SIG-M5 treated with dmso at 0.1 percent for 504 hours (cell line): ENCODE results near the gene COMMD8.
A peak's percentile ranks its signal among the peaks of the same experiment; 100 is the strongest.
"Not testable (repeated sequence)": the region's sequence is repeated elsewhere in the genome, so short reads cannot be mapped to it uniquely, and the experiment has no call there.

Experiments
- DNase-seq: peaks from one replicate; lab custom pipeline; 2025; ENCODE audit not compliant: unreplicated experiment; lab: John Stamatoyannopoulos, UW

Gene COMMD8

DNA sequence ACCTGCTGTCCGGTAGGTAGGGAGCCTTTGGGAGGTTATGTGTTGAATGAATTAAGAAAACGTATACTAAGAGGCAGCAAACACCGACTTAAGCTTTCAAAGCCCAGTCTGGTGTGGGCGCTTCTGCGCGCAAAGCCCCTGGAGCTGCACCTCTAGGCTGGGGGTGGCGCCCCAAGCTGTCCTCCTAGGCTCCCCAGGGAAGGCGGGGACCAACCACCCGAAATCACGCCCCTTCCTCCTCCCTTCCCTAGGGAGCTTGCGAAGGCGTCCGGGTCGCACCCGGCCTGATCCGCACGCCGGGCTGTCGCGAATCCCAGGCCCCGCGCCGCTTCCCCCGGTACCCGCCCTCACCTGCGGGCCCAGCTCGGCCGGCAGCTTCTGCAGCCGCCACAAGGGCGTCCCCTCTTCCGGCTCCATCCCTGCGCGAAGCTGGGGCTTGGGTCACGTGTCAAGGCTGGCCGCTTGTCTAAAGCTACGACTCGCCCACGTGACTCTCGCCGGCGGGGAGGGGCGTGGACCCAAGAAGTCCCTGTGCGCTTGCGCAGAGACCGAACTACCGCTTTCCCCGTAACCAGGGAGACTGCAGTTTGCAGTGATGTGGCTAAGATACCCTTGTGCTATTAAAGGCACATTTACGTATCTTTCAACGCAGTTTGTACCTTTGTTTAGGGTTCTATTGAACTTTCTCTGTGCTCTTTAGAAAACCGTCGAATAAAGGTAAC lies at the start of gene COMMD8:
Gene COMMD8, minus strand, starts transcription at position 468 of the 722 bp plus-strand sequence. Its CDS starts 51 bp downstream, at position 417.
- peak; percentile 92 for DNase-seq

- DNase-seq, result peak; percentile 41
Measured at GRCh38 chr4:47510506-47511143, 47.1 kb upstream of the COMMD8 start.

- DNase-seq, result no peak
Measured at GRCh38 chr4:47505666-47506065, 42.2 kb upstream of the COMMD8 start.

- no peak for DNase-seq
Measured at GRCh38 chr4:47505147-47505546, 41.6 kb upstream of the COMMD8 start.

DNA sequence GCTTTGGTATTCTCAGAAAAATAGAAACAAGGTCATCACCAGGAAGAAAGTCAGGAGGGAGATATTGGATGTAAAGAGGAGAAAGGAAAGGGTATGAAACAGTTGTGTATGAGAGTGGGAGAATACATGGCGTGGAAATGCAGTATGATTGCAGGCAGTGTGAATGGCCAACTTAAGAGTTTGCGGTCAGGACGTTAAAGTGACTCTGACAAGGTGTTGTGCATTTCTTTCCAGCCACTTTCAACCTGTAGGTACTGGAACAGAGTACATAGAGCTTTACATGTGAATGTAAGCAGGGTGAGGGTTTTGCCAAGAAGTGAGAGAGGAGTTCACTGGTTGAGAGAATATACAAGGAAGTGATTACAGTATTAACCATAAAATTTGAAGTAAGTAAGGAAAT lies 37.3 kb upstream of the COMMD8 start:
- DNase-seq, result no peak

DNA sequence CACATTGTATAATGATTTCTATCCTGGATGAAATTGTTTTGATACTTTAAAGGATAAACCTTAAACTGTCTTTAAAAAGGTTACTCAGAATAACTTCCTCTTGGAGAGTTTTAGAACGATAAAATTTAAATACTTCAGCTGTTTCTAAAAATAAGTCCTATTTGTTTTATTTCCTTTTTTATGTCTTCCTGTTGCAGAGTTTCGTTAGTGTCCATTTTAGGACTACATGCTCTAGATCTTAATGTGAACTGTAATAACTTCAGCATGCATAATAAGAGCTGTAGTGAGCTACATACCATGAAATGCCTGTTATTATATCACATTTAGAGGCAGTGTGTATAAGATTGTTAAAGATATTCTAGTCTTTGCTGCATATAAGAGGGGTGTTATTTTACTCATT lies 36.2 kb upstream of the COMMD8 start:
- peak; percentile 5 for DNase-seq

DNA sequence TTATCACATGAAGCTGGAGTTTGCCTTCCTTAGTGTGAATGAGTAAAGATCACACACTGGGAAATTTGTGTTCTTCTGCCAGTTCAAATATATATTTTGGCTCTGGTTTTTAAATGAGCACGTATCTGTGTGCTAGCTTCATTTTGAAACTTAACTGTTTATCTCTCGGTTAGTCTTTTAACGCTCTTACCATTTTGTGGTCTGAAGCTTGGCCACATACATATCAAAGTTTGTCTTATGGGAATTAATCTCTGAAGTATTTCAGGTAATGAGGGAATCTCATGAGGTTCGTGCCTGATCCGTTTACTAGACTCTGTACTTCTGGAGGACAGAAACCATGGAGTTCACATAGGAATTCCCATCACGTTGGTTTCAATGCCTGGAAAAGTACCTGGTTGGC lies 35.4 kb upstream of the COMMD8 start:
- DNase-seq, result no peak

DNA sequence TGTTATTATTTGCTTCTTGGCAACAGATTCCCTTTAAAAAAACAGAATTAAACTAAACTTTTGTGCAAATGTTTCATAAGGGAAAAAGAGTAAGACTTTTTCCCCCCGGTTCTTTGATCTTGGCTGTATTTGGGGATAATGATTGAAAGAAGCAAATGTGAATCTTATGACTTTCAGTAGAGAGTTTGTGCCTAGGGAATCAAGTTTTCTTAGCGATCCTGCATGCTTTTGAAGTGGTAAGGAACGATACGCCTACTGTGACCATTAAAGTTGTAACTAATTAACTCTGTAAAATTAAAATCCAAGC lies 30.6 kb upstream of the COMMD8 start:
- no peak for DNase-seq

DNA sequence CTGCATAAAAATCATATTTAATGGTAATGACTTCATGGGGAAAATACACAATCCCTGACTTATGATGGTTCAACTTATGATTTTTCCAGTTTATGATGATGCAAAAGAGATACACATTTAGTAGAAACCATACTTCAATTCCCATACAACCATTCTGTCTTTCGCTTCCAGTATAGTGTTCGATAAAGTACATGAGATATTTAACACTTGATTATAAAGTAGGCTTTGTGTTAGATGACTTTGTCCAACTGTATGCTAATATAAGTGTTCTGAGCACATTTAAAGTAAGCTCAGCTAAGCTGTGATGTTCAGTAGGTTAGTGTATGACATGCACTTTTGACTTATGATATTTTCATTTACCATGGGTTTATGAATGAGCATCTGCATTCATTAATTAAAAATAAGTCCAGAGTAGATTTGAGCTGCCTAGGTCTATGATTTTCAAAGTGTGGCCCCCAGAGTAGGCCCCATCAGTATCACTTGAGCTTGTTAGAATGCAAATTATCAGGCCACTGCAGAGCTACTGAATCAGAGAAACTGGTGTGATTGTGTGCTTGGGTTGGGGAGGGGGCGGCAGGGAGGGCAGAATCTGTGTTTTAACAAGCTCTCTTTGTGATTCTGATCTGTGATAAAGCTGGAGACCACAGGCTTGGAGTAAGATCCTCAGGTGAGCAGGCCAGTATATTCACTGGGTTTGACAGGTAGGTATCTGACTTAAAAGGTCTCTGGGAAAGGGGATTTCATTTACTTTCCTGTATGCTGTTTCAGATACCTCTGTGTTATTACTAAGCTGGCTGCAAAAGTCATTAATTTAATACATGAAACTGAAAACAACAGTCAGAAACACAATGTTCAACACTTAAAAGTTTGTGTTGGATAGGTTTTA lies 30.0 kb upstream of the COMMD8 start:
- no peak for DNase-seq

GRCh38 chr4:47490550-47490949 lies 27.0 kb upstream of the COMMD8 start:
- peak; percentile 15 for DNase-seq

- no peak for DNase-seq
Measured at GRCh38 chr4:47488706-47489105, 25.2 kb upstream of the COMMD8 start.

DNA sequence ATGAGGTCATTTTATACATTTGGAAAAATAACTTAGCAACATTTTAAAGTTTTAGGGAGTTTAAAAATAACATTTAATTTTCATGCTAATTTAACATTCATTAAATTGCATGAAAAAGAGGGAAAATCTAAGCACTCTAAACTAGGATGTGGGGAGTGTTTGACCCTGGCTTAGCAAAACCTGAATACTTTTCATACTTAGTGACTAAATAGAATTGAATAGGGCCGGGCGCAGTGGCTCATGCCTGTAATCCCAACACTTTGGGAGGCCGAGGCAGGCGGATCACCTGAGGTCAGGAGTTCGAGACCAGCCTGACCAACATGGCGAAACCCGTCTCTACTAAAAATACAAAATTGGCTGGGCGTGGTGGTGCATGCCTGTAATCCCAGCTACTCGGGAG lies 23.2 kb upstream of the COMMD8 start:
- not testable (repeated sequence) for DNase-seq

DNA sequence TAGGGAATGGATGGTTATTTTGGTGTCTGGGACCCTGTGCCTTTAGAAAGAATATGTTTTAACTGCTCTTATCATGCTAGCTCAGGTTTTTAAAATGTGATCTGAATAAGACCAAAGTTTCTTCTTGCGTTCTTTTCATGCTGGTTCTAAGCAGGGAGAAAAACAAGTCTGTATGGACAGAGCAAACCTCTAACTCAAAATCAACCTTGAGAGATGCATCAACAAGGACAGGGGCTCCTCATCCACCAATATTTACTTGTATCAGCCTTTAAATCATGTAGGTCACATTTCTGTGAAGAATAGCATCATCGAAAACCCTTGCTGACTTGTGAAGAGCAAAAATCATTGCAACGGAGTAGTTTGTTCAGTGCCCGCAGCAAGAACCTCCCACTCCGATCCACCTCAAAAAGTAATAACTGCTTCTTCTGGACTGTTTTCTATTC lies 22.8 kb upstream of the COMMD8 start:
- no peak for DNase-seq

DNA sequence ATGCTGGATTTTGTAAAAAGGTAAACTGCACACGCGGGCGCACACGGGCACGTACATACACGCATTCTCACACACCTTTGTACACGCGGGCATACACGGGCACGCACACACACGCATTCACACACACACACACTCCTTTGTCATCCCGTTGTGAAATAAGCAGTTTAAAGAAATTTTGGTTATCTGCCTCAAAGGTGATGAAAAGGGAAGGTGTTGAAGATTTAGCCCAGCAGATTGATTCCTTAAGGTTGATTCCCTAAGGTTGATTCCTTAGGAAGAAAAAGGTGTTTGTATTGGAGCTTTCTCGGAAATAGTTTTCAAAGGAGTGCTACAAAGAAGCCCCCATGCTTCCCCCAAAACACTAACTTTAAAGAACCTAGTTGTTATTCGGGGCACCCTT lies 22.3 kb upstream of the COMMD8 start:
- no peak for DNase-seq

DNA sequence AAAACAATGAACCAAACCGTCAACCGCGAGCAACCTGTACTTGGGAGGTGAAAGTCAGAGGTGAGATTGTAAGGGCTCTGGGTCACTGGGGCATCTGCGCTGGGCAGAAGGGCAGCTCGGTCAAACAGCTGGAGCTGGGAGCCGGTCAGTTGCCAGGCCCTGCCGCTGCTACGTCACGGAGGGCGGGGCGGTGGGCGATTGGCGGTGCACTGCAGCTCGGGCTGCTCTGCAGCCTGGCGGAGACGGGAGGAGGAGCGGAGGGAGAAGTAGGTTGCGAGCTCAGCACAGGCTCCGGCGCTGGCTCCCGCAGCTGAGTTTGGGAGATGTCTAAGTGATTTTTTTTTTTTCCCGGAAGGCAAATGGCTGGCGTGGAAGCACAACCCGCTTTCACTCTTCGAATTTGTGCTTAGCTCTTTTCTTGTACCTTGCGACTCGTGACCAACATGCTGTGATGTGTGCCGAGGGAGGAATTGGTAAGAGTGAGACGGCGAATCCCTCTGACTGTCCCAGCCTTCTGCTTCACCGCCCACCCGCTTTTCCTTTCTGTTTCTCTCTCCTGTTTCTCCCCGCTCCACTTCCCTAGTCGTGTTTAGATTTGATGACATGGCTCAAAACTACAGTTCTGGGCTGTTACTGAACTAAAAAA lies 21.7 kb upstream of the COMMD8 start, which contains the start of gene ATP10D:
Gene ATP10D, plus strand, starts transcription at position 229 of the 646 bp plus-strand sequence. CDS start 27,266 bp downstream, outside the sequence.
- DNase-seq, result peak; percentile 69

GRCh38 chr4:47484168-47484567 lies 20.7 kb upstream of the COMMD8 start:
- DNase-seq, result no peak

DNA sequence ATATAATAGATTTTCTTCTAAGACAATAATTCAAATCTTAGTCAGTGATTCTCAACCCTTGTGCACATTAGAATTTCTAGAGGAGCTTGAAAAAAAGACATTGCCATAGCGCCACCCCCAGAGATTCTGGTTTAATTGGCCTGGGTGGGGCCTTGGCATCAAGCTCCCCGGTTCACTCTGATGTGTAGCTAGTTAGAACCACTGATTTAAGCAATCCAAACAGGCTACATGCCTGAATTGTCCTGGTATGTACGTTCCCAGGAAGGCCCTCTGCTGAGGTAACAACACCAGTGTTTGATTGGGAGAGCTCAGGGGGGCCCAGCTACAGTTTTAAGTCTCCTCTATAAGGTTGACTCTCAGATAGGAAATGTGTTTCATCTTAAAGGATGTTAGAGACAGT lies 20.2 kb upstream of the COMMD8 start:
- DNase-seq, result no peak

DNA sequence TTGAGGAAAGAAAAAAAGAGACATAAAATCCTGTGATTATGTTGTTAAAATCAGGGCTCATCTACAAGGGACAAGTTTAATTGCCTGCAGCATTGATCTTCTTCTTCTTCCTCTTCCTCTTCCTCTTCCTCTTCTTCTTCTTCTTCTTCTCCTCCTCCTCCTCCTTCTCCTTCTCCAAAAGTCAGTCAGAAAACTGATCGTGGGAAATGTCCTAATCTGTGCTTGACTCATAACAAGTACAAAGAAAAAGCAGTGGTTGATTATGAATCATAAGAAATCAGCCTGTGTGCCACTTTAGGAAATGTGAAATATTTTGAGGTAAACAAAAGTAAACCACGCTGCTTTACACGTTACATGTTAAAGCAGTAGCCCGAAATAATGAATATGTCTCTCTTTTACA lies 18.8 kb upstream of the COMMD8 start:
- peak; percentile 19 for DNase-seq

- no peak for DNase-seq
Measured at GRCh38 chr4:47478804-47479203, 15.3 kb upstream of the COMMD8 start.

- DNase-seq, result no peak
Measured at GRCh38 chr4:47475411-47475810, 11.9 kb upstream of the COMMD8 start.

GRCh38 chr4:47474799-47475198 lies 11.3 kb upstream of the COMMD8 start:
- no peak for DNase-seq
